ENCODE measurements around the gene XRCC3.

GRCh38 chr14:103741876-103742275 is 26.6 kb upstream of the XRCC3 start:
- TF ChIP-seq CTCF (conservative IDR thresholded peaks at IDR 0.05; ENCODE audit: low read depth, low read length) (no peak), EZH2 (IDR thresholded peaks at IDR 0.05; ENCODE audit: low read length, unreplicated experiment) (no peak), EZH2phosphoT487 (IDR thresholded peaks at IDR 0.05; ENCODE audit: borderline replicate concordance, low read length) (no peak)
